Activated T-helper 1 cell treated with Interleukin-2 at 50 U/mL for 16 hours (primary cell): ENCODE data around the gene LRTM2.

Experiments
- DNase-seq: peaks from one replicate; pipeline ENCODE4 v3.0.0-alpha.2; 2020; ENCODE audit warnings: low read depth

The LRTM2 gene

DNA sequence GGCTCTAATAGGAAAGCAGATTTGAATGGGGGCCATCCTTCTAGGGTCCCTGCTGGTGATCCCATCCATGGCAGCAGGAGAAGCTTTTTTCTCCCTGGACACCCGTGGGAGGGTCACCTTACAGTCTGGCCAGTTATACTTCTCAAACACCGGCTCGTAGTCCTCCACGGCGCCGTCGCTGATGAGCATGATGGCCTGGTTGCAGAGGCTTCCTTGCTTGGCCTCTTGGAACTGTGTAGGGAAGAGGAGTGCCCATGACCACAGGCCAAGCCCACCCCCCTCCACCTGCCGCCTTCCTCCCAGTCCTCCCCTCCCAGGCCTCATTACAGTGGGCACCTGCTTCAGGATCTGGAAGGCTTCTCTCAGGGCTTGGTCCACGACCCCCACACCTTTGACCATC, 64.3 kb downstream of the LRTM2 start:
- DNase-seq, result no peak

DNA sequence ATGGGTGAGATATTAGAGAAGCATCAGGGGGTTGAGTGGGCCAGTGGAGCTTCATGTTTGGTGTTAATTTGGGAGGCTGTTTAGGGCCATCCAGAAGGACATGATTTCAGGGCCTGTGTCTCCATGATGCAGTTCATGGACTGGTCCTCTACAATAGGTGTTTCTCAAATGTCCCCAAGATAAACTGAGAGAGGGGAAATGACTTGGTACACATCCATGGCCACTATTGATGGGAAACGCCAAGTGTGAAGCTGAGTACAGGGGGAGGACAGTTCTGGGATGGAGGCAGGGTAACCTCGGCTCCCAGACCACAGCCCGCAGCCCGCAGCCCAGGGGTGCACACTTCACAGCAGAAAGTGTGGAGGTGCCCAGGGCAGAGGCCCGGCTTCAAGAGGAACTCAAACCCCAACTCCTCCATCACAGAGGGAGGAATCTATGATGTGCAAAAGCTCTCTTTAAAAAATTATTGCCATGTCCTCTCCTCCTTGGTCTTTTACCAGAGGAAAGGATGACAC, 64.8 kb downstream of the LRTM2 start:
- DNase-seq, result no peak

DNA sequence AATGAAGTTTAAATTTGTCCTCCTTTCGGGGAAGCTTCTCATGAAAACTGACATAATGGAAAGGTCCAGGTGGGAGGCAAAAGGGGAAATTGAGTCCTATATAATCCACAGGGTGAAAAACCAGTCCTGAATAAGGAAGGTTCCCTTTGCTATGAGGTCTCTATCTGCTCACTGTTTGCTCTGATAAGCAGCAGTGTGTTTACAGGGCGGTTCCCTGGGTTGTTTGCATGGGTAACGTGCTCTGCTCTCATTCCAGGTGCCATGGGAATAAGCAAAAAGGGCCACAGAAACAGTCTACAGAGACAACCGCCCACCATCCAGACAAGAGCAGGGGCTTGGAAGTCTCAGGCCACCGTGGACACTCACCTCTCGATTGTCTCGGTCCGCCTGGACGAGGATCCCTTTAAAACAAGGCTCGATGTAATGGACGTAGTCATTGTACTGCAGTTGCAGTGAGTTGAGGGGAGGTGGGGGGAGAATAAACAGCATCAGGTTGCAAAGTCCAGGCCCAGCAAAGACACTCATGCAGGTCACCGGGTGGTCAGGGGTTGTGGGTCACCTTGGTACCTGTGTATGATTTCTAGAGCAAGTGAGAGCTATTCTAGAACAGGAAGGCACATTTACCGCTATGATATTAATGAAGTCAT, 65.4 kb downstream of the LRTM2 start:
- DNase-seq, result no peak
